Measurements from ENCODE around the gene SESN2. TPM values are rescaled to one million over a fixed set of nuclear protein-coding genes. Genes with fewer than 3 reads are reported as not detected.

The SESN2 gene
- total RNA-seq, 1 donor from 2014 or later = 3.0 TPM

GRCh38 chr1:28291711-28292110 lies 32.4 kb downstream of the SESN2 start:
- H3K4me3 ChIP-seq = no peak overlapping the region
- H3K36me3 ChIP-seq = no peaks in the 10 kb centered on the region
- H3K27me3 ChIP-seq (ENCODE audit: low read depth) = no peaks in the 10 kb centered on the region
- H3K9me3 ChIP-seq (replicated peaks) = no peaks in the 10 kb centered on the region
- peaks cover 1% of the 10 kb centered on the region for H3K4me1 ChIP-seq
- intact Hi-C loops (cut with micrococcal nuclease) = no loop called here
- no peak for DNase-seq
- no peak for TF ChIP-seq CTCF (IDR thresholded peaks at IDR 0.05; ENCODE audit: borderline replicate concordance)
- no peak overlapping the region for H3K27ac ChIP-seq (replicated peaks)

- Histone ChIP-seq H3K9me3 (replicated peaks) (no peaks in the 10 kb centered on the region), H3K4me3 (no peak overlapping the region), H3K27me3 (ENCODE audit: low read depth) (peaks cover 8% of the 10 kb centered on the region), H3K36me3 (no peaks in the 10 kb centered on the region), H3K4me1 (peaks cover 5% of the 10 kb centered on the region), H3K27ac (replicated peaks) (no peak overlapping the region)
- intact Hi-C loops (cut with micrococcal nuclease) = no loop called here
- no peak for TF ChIP-seq CTCF (IDR thresholded peaks at IDR 0.05; ENCODE audit: borderline replicate concordance)
- DNase-seq = no peak
Observed at GRCh38 chr1:28295936-28296335, 36.6 kb downstream of the SESN2 start.

- Histone ChIP-seq H3K27me3 (ENCODE audit: low read depth) (peaks cover 8% of the 10 kb centered on the region), H3K36me3 (no peaks in the 10 kb centered on the region), H3K9me3 (replicated peaks) (no peaks in the 10 kb centered on the region), H3K4me3 (no peak overlapping the region), H3K27ac (replicated peaks) (no peak overlapping the region), H3K4me1 (peaks cover 5% of the 10 kb centered on the region)
- intact Hi-C loops (cut with micrococcal nuclease) = no loop called here
- TF ChIP-seq CTCF (IDR thresholded peaks at IDR 0.05; ENCODE audit: borderline replicate concordance) = no peak
- DNase-seq = no peak
Observed at GRCh38 chr1:28296401-28297261, 37.3 kb downstream of the SESN2 start.

- no peaks in the 10 kb centered on the region for H3K9me3 ChIP-seq (replicated peaks)
- intact Hi-C loops (cut with micrococcal nuclease) = no loop called here
- H3K27me3 ChIP-seq (ENCODE audit: low read depth) = peaks cover 8% of the 10 kb centered on the region
- H3K36me3 ChIP-seq = no peaks in the 10 kb centered on the region
- no peak for DNase-seq
- peaks cover 5% of the 10 kb centered on the region for H3K4me1 ChIP-seq
- H3K4me3 ChIP-seq = no peak overlapping the region
- no peak for TF ChIP-seq CTCF (IDR thresholded peaks at IDR 0.05; ENCODE audit: borderline replicate concordance)
- no peak overlapping the region for H3K27ac ChIP-seq (replicated peaks)
Observed at GRCh38 chr1:28297826-28298225, 38.5 kb downstream of the SESN2 start.

GRCh38 chr1:28298438-28298837 lies 39.1 kb downstream of the SESN2 start:
- no peak overlapping the region for H3K27ac ChIP-seq (replicated peaks)
- H3K9me3 ChIP-seq (replicated peaks) = no peaks in the 10 kb centered on the region
- no peak for TF ChIP-seq CTCF (IDR thresholded peaks at IDR 0.05; ENCODE audit: borderline replicate concordance)
- no peak overlapping the region for H3K4me3 ChIP-seq
- intact Hi-C loops (cut with micrococcal nuclease) = no loop called here
- peaks cover 5% of the 10 kb centered on the region for H3K4me1 ChIP-seq
- H3K27me3 ChIP-seq (ENCODE audit: low read depth) = peaks cover 8% of the 10 kb centered on the region
- no peak for DNase-seq
- H3K36me3 ChIP-seq = no peaks in the 10 kb centered on the region

Data from left ventricle myocardium inferior (tissue), 1 donor.